HG03378 (cell line): ENCODE results near the gene TXLNA.
A peak's percentile ranks its signal among the peaks of the same experiment; 100 is the strongest.
"Not testable (repeated sequence)": the region's sequence is repeated elsewhere in the genome, so short reads cannot be mapped to it uniquely, and the experiment has no call there.

Experiments
- ATAC-seq: cut with Tn5 transposase; IDR thresholded peaks from one replicate; pipeline ENCODE4 v1.9.1; 2021; ENCODE audit warnings: mild to moderate bottlenecking, moderate library complexity; ENCODE audit not compliant: unreplicated experiment

TXLNA gene

GRCh38 chr1:32179443-32180185 is at the start of gene TXLNA:
TSS of gene TXLNA (plus strand) at chr1:32179675. CDS start at chr1:32180346, 671 bp downstream.
- ATAC-seq = peak; percentile 63

- ATAC-seq = not testable (repeated sequence)
Observed at GRCh38 chr1:32133950-32134280, 45.6 kb upstream of the TXLNA start.

GRCh38 chr1:32137111-32137510 is 42.4 kb upstream of the TXLNA start:
- no peak for ATAC-seq

GRCh38 chr1:32138965-32139364 is 40.5 kb upstream of the TXLNA start:
- no peak for ATAC-seq

- no peak for ATAC-seq
Observed at GRCh38 chr1:32142446-32143301, 36.8 kb upstream of the TXLNA start.

- ATAC-seq = not testable (repeated sequence)
Observed at GRCh38 chr1:32143302-32143695, 36.2 kb upstream of the TXLNA start.

- ATAC-seq = no peak
Observed at GRCh38 chr1:32144033-32144432, 35.4 kb upstream of the TXLNA start.

GRCh38 chr1:32147799-32148198 is 31.7 kb upstream of the TXLNA start:
- ATAC-seq = not testable (repeated sequence)

GRCh38 chr1:32150847-32151246 is 28.6 kb upstream of the TXLNA start:
- no peak for ATAC-seq

- no peak for ATAC-seq
Observed at GRCh38 chr1:32151319-32151787, 28.1 kb upstream of the TXLNA start.

- ATAC-seq = no peak
Observed at GRCh38 chr1:32159189-32159588, 20.3 kb upstream of the TXLNA start.

GRCh38 chr1:32163405-32163804 is 16.1 kb upstream of the TXLNA start:
- no peak for ATAC-seq

- not testable (repeated sequence) for ATAC-seq
Observed at GRCh38 chr1:32165633-32166032, 13.8 kb upstream of the TXLNA start.

GRCh38 chr1:32170991-32171390 is 8.5 kb upstream of the TXLNA start:
- ATAC-seq = no peak

- no peak for ATAC-seq
Observed at GRCh38 chr1:32172621-32173245, 6.7 kb upstream of the TXLNA start.

GRCh38 chr1:32178380-32179192 is 889 bp upstream of the TXLNA start:
- ATAC-seq = no peak

GRCh38 chr1:32179193-32179442 is 357 bp upstream of the TXLNA start:
- no peak for ATAC-seq

GRCh38 chr1:32180186-32181060 is 948 bp downstream of the TXLNA start:
- ATAC-seq = peak; percentile 11

GRCh38 chr1:32181065-32181464 is 1.6 kb downstream of the TXLNA start:
- ATAC-seq = no peak

- ATAC-seq = no peak
Observed at GRCh38 chr1:32181563-32181962, 2.1 kb downstream of the TXLNA start.
